HepG2 (cell line): ENCODE results near the gene RPL36. TPM values are rescaled to one million over a fixed set of nuclear protein-coding genes. Genes with fewer than 3 reads are reported as not detected.

Source experiments
- BRCA1 ChIP-seq: sonication (generic); formaldehyde crosslinking; IDR thresholded peaks from 2 replicates; pipeline ENCODE4 v1.4.0; 2020; ENCODE audit warnings: missing genetic modification reagents
- FOSL1 ChIP-seq: sonication (generic); formaldehyde crosslinking; IDR thresholded peaks from 2 replicates; pipeline ENCODE4 v1.9.0; 2021; ENCODE audit warnings: missing genetic modification reagents, borderline replicate concordance
- MBD4 ChIP-seq: IDR thresholded peaks from 2 replicates; pipeline ENCODE4 v1.6.1; 2012; ENCODE audit warnings: low read length, inconsistent platforms, borderline replicate concordance
- MED13 ChIP-seq: sonication (generic); formaldehyde crosslinking; IDR thresholded peaks from 2 replicates; pipeline ENCODE4 v1.5.0; 2020; ENCODE audit warnings: missing genetic modification reagents
- MYC ChIP-seq: sonication (generic); formaldehyde crosslinking; IDR thresholded peaks from 2 replicates; pipeline ENCODE4 v1.9.0; 2021; ENCODE audit warnings: missing genetic modification reagents, borderline replicate concordance
- NCOA2 ChIP-seq: sonication (generic); formaldehyde crosslinking; IDR thresholded peaks from 2 replicates; pipeline ENCODE4 v1.8.0; 2022; ENCODE audit warnings: inconsistent platforms
- POLR2AphosphoS2 ChIP-seq: IDR thresholded peaks from 2 replicates; pipeline ENCODE4 v1.6.1; 2011; ENCODE audit warnings: low read depth, low read length, improper control_type of control experiment
- PRPF4 ChIP-seq: fragments of 200-400 bp; formaldehyde crosslinking; IDR thresholded peaks from 2 replicates; pipeline ENCODE4 v1.6.1; 2016; ENCODE audit warnings: low read length, low read depth; ENCODE audit not compliant: poor library complexity, severe bottlenecking
- SMARCE1 ChIP-seq: fragments of 450-650 bp; IDR thresholded peaks from 2 replicates; pipeline ENCODE4 v1.6.1; 2017; ENCODE audit warnings: borderline replicate concordance
- TBX3 ChIP-seq: fragments of 450-650 bp; IDR thresholded peaks from 2 replicates; pipeline ENCODE4 v1.6.1; 2017; ENCODE audit warnings: antibody characterized with exemption, mild to moderate bottlenecking, inconsistent platforms, borderline replicate concordance
- TCF12 ChIP-seq, 2 experiments: fragments of 450-650 bp in 1 of 2; sonication (generic) in 1 of 2; formaldehyde crosslinking in 1 of 2; IDR thresholded peaks; 2 replicates each; pipeline versions ENCODE4 v1.6.1 to v1.8.0; 2017 to 2022; ENCODE audit warnings: antibody characterized with exemption in 1 of 2, mild to moderate bottlenecking in 1 of 2, missing genetic modification reagents in 1 of 2, moderate library complexity in 1 of 2
- ZBTB7B ChIP-seq: sonication (generic); formaldehyde crosslinking; IDR thresholded peaks from 2 replicates; pipeline ENCODE4 v1.4.0; 2020; ENCODE audit warnings: missing genetic modification reagents
- ZNF121 ChIP-seq: sonication (generic); formaldehyde crosslinking; IDR thresholded peaks from 2 replicates; pipeline ENCODE4 v1.5.0; 2020; ENCODE audit warnings: mild to moderate bottlenecking, missing genetic modification reagents
- ZNF280D ChIP-seq: sonication (generic); formaldehyde crosslinking; IDR thresholded peaks from 2 replicates; pipeline ENCODE4 v1.5.1; 2020; ENCODE audit warnings: mild to moderate bottlenecking, missing genetic modification reagents
- ZNF335 ChIP-seq: sonication (generic); formaldehyde crosslinking; IDR thresholded peaks from 2 replicates; pipeline ENCODE4 v1.4.0; 2020; ENCODE audit warnings: missing genetic modification reagents
- ZNF383 ChIP-seq: sonication (generic); formaldehyde crosslinking; IDR thresholded peaks from 2 replicates; pipeline ENCODE4 v1.4.0; 2020; ENCODE audit warnings: missing genetic modification reagents, mild to moderate bottlenecking, borderline replicate concordance
- ZNF549 ChIP-seq: sonication (generic); formaldehyde crosslinking; IDR thresholded peaks from 2 replicates; pipeline ENCODE4 v1.5.0; 2020; ENCODE audit warnings: missing genetic modification reagents
- ZNF558 ChIP-seq: sonication (generic); formaldehyde crosslinking; IDR thresholded peaks from 2 replicates; pipeline ENCODE4 v1.9.0; 2022; ENCODE audit warnings: mild to moderate bottlenecking, missing genetic modification reagents, borderline replicate concordance
- ZNF614 ChIP-seq: IDR thresholded peaks from 2 replicates; pipeline ENCODE4 v1.6.1; 2018; ENCODE audit warnings: missing biosample characterization, missing genetic modification reagents, inconsistent platforms, borderline replicate concordance
- polyA plus RNA-seq, 8 experiments: library from polyadenylated mRNA; depleted of rRNA in 3 of 8; stranded (reverse) in 7 of 8; unstranded in 1 of 8; fragments of >200 nt; fragmentation: Illumina TruSeq in 4 of 8; extraction: Trizol in 4 of 8; gene quantifications; 2 replicates each; pipeline versions ENCODE4 v1.2.1 to v1.2.3, GENCODE V29; 2011 to 2016; ENCODE audit warnings: low read depth in 4 of 8, missing spikeins in 1 of 8, mixed read lengths in 1 of 8; ENCODE audit not compliant: insufficient read depth in 1 of 8
- total RNA-seq, 5 experiments: library from RNA; depleted of rRNA; stranded (reverse); fragments of >200 nt; fragmentation: Illumina TruSeq; extraction: Trizol; gene quantifications; 2 replicates each; pipeline ENCODE4 v1.2.3, GENCODE V29; 2016; ENCODE audit warnings: low read depth in 1 of 5
- TF ChIP-seq, protein P1 (sequence below), 2 experiments: sonication (generic) in 1 of 2; formaldehyde crosslinking in 1 of 2; IDR thresholded peaks; 2 replicates each; pipeline versions ENCODE4 v1.4.0 to v1.6.1; 2018 to 2020; ENCODE audit warnings: missing genetic modification reagents in 2 of 2, borderline replicate concordance in 1 of 2, low read depth in 1 of 2, mild to moderate bottlenecking in 1 of 2, missing biosample characterization in 1 of 2
- TF ChIP-seq, protein P2 (sequence below): sonication (generic); formaldehyde crosslinking; IDR thresholded peaks from 2 replicates; pipeline ENCODE4 v1.4.0; 2020; ENCODE audit warnings: mild to moderate bottlenecking, missing genetic modification reagents
- TF ChIP-seq, protein P3 (sequence below): sonication (generic); formaldehyde crosslinking; IDR thresholded peaks from 2 replicates; pipeline ENCODE4 v1.8.0; 2022; ENCODE audit warnings: missing genetic modification reagents, mild to moderate bottlenecking, moderate library complexity, borderline replicate concordance

Gene RPL36
- total and polyA plus RNA-seq, 2 of the 13 experiments (the other 11 are each of a cell fraction or from before 2014, with no cell fraction given): 706 to 740 TPM

- TF ChIP-seq, protein P1, sequence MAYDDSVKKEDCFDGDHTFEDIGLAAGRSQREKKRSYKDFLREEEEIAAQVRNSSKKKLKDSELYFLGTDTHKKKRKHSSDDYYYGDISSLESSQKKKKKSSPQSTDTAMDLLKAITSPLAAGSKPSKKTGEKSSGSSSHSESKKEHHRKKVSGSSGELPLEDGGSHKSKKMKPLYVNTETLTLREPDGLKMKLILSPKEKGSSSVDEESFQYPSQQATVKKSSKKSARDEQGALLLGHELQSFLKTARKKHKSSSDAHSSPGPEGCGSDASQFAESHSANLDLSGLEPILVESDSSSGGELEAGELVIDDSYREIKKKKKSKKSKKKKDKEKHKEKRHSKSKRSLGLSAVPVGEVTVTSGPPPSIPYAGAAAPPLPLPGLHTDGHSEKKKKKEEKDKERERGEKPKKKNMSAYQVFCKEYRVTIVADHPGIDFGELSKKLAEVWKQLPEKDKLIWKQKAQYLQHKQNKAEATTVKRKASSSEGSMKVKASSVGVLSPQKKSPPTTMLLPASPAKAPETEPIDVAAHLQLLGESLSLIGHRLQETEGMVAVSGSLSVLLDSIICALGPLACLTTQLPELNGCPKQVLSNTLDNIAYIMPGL (CRISPR knock-in tag; IDR thresholded peaks at IDR 0.05; ENCODE audit: borderline replicate concordance in 1 of 2, low read depth in 1 of 2): peak in 1 of 2 experiments; percentile 23; a peak in 1 of 4 replicates
- no peak for TF ChIP-seq ZBTB7B (CRISPR knock-in tag)
- TF ChIP-seq FOSL1: no peak
- no peak for TF ChIP-seq TBX3
- TF ChIP-seq PRPF4: no peak
- TF ChIP-seq SMARCE1: no peak
- TF ChIP-seq MYC (CRISPR knock-in tag): 0 out of 2 replicates have a peak, but pooled peaks have one; percentile 35
- TF ChIP-seq NCOA2 (CRISPR knock-in tag): no peak
- TF ChIP-seq, protein P2, sequence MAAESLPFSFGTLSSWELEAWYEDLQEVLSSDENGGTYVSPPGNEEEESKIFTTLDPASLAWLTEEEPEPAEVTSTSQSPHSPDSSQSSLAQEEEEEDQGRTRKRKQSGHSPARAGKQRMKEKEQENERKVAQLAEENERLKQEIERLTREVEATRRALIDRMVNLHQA (CRISPR knock-in tag): no peak
- 0 out of 2 replicates have a peak, but pooled peaks have one; percentile 20 for TF ChIP-seq ZNF280D
- no peak for TF ChIP-seq POLR2AphosphoS2
- no peak for TF ChIP-seq MED13 (CRISPR knock-in tag)
- peak; percentile 30; the same call in 1 of the 2 replicates for TF ChIP-seq ZNF121
- TF ChIP-seq ZNF558 (CRISPR knock-in tag): no peak
- TF ChIP-seq TCF12 (IDR thresholded peaks at IDR 0.05): no peak
- TF ChIP-seq TCF12 (CRISPR knock-in tag; IDR thresholded peaks at IDR 0.05): no peak
- no peak for TF ChIP-seq MBD4
- no peak for TF ChIP-seq ZNF614 (CRISPR knock-in tag)
- TF ChIP-seq ZNF335 (CRISPR knock-in tag): no peak
- no peak for TF ChIP-seq BRCA1
- TF ChIP-seq ZNF549 (CRISPR knock-in tag): no peak
- TF ChIP-seq ZNF383 (CRISPR knock-in tag): no peak
- TF ChIP-seq, protein P3, sequence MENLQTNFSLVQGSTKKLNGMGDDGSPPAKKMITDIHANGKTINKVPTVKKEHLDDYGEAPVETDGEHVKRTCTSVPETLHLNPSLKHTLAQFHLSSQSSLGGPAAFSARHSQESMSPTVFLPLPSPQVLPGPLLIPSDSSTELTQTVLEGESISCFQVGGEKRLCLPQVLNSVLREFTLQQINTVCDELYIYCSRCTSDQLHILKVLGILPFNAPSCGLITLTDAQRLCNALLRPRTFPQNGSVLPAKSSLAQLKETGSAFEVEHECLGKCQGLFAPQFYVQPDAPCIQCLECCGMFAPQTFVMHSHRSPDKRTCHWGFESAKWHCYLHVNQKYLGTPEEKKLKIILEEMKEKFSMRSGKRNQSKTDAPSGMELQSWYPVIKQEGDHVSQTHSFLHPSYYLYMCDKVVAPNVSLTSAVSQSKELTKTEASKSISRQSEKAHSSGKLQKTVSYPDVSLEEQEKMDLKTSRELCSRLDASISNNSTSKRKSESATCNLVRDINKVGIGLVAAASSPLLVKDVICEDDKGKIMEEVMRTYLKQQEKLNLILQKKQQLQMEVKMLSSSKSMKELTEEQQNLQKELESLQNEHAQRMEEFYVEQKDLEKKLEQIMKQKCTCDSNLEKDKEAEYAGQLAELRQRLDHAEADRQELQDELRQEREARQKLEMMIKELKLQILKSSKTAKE (CRISPR knock-in tag): no peak
These were observed 2.5 kb upstream of the RPL36 start (continued) for GRCh38 chr19:5687360-5688198.
